Measurements from ENCODE around the gene SPP2. TPM values are rescaled to one million over a fixed set of nuclear protein-coding genes. Genes with fewer than 3 reads are reported as not detected.

SPP2 gene
- total RNA-seq, 2 experiments from 2014 or later: not detected

DNA sequence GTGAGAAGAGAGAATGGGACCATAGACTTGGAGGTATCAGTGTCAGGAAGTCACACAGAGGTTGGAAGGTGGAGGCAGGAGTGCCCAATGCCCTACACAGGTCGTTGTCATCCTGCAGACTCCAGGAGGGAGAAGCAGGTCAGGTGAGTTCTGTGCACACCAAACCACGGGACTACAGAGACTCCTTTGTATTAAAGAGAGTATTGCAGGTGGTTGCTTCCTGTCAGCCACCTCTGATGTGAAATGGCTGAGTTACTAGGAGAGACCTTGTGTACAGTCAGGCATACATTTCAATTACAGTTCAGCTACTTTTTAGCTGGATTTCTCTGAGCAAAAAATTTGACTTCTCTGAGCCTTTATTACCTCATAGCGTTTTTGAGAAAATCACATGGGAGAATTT is 51.6 kb downstream of the SPP2 start:
- intact Hi-C loops (cut with micrococcal nuclease): loop anchor here (5.0 kb wide), 1 partner anchor 125 kb away; no protein-coding TSS in a partner anchor
- no peak overlapping the region for H3K27ac Mint-ChIP-seq

GRCh38 chr2:234107861-234108260 is 57.4 kb downstream of the SPP2 start:
- Mint-ChIP-seq H3K4me1 (ENCODE audit: low read depth) (no peaks in the 10 kb centered on the region), H3K4me3 (no peak overlapping the region)
- intact Hi-C loops (cut with micrococcal nuclease): no loop called here

More for the DNA sequence above, 51.6 kb downstream of the SPP2 start:
- DNase-seq: peak; percentile 22
- Mint-ChIP-seq H3K27me3 (ENCODE audit: low read depth) (no peaks in the 10 kb centered on the region), H3K36me3 (ENCODE audit: low read depth) (no peaks in the 10 kb centered on the region), H3K4me3 (no peak overlapping the region), H3K9me3 (no peaks in the 10 kb centered on the region), H3K4me1 (ENCODE audit: low read depth) (peaks cover 21% of the 10 kb centered on the region)
- CTCF ChIA-PET: interaction anchor here (0.6 kb wide), 1 partner anchor 127 kb away, joined by 3 read pairs; no protein-coding TSS in a partner anchor

GRCh38 chr2:234109321-234109720 is 58.8 kb downstream of the SPP2 start:
- CTCF ChIA-PET: interaction anchor here (1.1 kb wide), 1 partner anchor 14 kb away, joined by 3 read pairs; no protein-coding TSS in a partner anchor
- Mint-ChIP-seq H3K27ac (no peak overlapping the region), H3K36me3 (ENCODE audit: low read depth) (no peaks in the 10 kb centered on the region), H3K9me3 (no peaks in the 10 kb centered on the region), H3K4me1 (ENCODE audit: low read depth) (no peaks in the 10 kb centered on the region), H3K27me3 (ENCODE audit: low read depth) (no peaks in the 10 kb centered on the region), H3K4me3 (no peak overlapping the region)
- intact Hi-C loops (cut with micrococcal nuclease): no loop called here
- DNase-seq: no peak

More at GRCh38 chr2:234107861-234108260, 57.4 kb downstream of the SPP2 start:
- H3K27me3 Mint-ChIP-seq (ENCODE audit: low read depth): no peaks in the 10 kb centered on the region
- CTCF ChIA-PET: no interaction called here
- H3K27ac Mint-ChIP-seq: no peak overlapping the region
- no peak for DNase-seq
- H3K36me3 Mint-ChIP-seq (ENCODE audit: low read depth): no peaks in the 10 kb centered on the region
- no peaks in the 10 kb centered on the region for H3K9me3 Mint-ChIP-seq

DNA sequence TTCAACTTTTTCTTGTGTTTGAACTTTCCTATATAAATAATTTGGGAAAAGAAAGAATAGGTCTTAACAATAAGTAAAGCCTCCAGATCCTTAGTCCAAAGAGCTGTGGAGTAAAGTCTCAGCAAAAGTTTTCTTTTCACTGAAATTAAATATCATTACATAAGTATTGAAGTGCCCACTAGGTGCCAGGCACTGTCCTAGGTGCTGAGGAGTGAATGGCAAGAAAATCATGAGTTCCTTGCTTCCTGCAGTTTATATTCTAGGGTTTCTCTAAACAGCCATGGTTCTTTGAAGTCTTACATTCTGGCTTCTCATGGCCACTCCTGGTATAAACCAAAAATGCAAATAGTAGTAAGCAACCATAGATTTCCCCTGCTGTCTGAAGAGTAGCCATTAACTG is 59.7 kb downstream of the SPP2 start:
- H3K36me3 Mint-ChIP-seq (ENCODE audit: low read depth): no peaks in the 10 kb centered on the region
- H3K9me3 Mint-ChIP-seq: no peaks in the 10 kb centered on the region
- no peak overlapping the region for H3K4me3 Mint-ChIP-seq
- no peaks in the 10 kb centered on the region for H3K4me1 Mint-ChIP-seq (ENCODE audit: low read depth)
- intact Hi-C loops (cut with micrococcal nuclease): no loop called here
- no peak for DNase-seq
- no peak overlapping the region for H3K27ac Mint-ChIP-seq
- no peaks in the 10 kb centered on the region for H3K27me3 Mint-ChIP-seq (ENCODE audit: low read depth)
- CTCF ChIA-PET: no interaction called here

- intact Hi-C loops (cut with micrococcal nuclease): no loop called here
- no peaks in the 10 kb centered on the region for H3K36me3 Mint-ChIP-seq (ENCODE audit: low read depth)
- CTCF ChIA-PET: no interaction called here
- no peak for DNase-seq
- H3K4me3 Mint-ChIP-seq: no peak overlapping the region
- no peaks in the 10 kb centered on the region for H3K4me1 Mint-ChIP-seq (ENCODE audit: low read depth)
- no peaks in the 10 kb centered on the region for H3K27me3 Mint-ChIP-seq (ENCODE audit: low read depth)
- H3K9me3 Mint-ChIP-seq: no peaks in the 10 kb centered on the region
- no peak overlapping the region for H3K27ac Mint-ChIP-seq
Observed at GRCh38 chr2:234111523-234111922, 61.0 kb downstream of the SPP2 start.

DNA sequence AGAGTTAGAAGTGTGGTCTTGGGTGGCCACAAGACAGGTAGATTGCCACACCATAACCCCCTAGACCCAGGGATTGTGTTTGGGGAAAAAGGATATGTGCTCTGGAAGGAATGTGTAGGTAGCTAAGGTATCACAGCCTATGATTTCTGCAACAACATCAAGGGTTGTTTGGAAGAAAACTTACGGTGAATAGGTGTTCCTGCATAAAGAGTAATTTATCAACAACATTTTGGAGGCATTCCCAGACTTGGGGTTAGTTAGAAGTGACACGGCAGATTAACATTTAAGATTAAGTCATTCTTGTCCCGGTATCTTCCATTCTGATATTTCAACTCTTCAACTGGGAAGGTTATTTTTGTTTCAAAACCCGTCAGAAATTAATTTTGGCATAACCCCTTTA is 65.5 kb downstream of the SPP2 start:
- Mint-ChIP-seq H3K27ac (no peak overlapping the region), H3K4me3 (no peak overlapping the region), H3K27me3 (ENCODE audit: low read depth) (no peaks in the 10 kb centered on the region), H3K9me3 (no peaks in the 10 kb centered on the region), H3K36me3 (ENCODE audit: low read depth) (no peaks in the 10 kb centered on the region), H3K4me1 (ENCODE audit: low read depth) (no peaks in the 10 kb centered on the region)
- DNase-seq: no peak
- intact Hi-C loops (cut with micrococcal nuclease): no loop called here
- CTCF ChIA-PET: no interaction called here

- intact Hi-C loops (cut with micrococcal nuclease): no loop called here
- no peaks in the 10 kb centered on the region for H3K9me3 Mint-ChIP-seq
- H3K4me1 Mint-ChIP-seq (ENCODE audit: low read depth): no peaks in the 10 kb centered on the region
- DNase-seq: no peak
- H3K27me3 Mint-ChIP-seq (ENCODE audit: low read depth): no peaks in the 10 kb centered on the region
- H3K36me3 Mint-ChIP-seq (ENCODE audit: low read depth): no peaks in the 10 kb centered on the region
- CTCF ChIA-PET: interaction anchor here (0.6 to 1.6 kb wide), 2 partner anchors 13 to 257 kb away, joined by 3 to 4 read pairs; no protein-coding TSS in a partner anchor
- no peak overlapping the region for H3K27ac Mint-ChIP-seq
- no peak overlapping the region for H3K4me3 Mint-ChIP-seq
Observed at GRCh38 chr2:234121999-234122398, 71.5 kb downstream of the SPP2 start.

DNA sequence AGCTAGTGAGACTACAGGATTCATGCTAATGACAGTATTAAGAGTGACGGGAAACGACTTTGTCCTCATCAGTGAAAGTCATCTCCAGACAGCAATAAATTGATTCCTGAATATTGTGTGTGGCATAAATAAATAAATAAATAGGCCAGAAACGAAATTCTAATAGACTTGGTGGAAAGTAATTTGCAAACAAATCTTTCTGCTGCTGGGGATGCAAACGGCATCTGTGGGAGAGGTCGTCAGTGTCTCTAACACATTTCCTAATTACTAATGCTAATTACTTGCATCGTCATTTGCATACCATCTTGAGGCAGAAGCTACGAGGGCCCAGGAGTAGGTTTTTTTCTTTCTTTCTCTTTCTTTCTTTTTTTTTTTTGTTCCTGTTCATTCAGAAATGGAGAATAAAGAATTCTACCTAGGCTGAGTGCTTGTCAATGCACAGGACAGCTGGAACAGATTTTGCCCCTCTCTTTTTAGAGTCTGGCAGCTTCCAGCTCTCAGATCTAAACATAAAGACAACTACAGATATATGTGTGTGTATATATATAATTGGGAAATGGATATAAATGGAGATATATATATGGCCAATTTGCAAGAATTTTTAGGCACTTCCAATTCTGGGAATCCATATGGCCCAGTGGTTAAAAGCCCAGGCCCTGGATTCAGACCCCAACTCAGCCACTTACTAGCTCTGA is 75.1 kb downstream of the SPP2 start:
- no peaks in the 10 kb centered on the region for H3K27me3 Mint-ChIP-seq (ENCODE audit: low read depth)
- DNase-seq: no peak
- H3K27ac Mint-ChIP-seq: no peak overlapping the region
- H3K4me1 Mint-ChIP-seq (ENCODE audit: low read depth): no peaks in the 10 kb centered on the region
- H3K36me3 Mint-ChIP-seq (ENCODE audit: low read depth): no peaks in the 10 kb centered on the region
- intact Hi-C loops (cut with micrococcal nuclease): no loop called here
- CTCF ChIA-PET: no interaction called here
- H3K9me3 Mint-ChIP-seq: no peaks in the 10 kb centered on the region
- no peak overlapping the region for H3K4me3 Mint-ChIP-seq

DNA sequence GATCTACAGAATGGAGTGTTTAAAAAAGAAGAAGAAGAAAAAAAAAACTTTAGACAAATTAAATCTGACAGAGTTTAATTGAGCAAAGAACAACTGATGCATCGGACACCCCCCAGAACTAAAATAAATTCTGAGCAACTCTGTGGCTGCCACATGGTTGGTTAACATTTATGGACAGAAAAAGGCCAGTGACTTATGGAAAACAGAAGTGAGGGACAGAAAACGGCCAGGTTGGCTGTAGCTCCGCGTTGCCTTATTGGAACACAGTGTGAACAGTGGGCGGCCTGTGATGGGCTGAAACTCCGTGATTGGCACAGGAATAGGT is 75.6 kb downstream of the SPP2 start:
- CTCF ChIA-PET: no interaction called here
- no peaks in the 10 kb centered on the region for H3K4me1 Mint-ChIP-seq (ENCODE audit: low read depth)
- H3K9me3 Mint-ChIP-seq: no peaks in the 10 kb centered on the region
- H3K27ac Mint-ChIP-seq: no peak overlapping the region
- no peak for DNase-seq
- intact Hi-C loops (cut with micrococcal nuclease): no loop called here
- H3K36me3 Mint-ChIP-seq (ENCODE audit: low read depth): no peaks in the 10 kb centered on the region
- H3K27me3 Mint-ChIP-seq (ENCODE audit: low read depth): no peaks in the 10 kb centered on the region
- no peak overlapping the region for H3K4me3 Mint-ChIP-seq

Other genes with a start within 250 kb of the SPP2 start
- gene HJURP, start 196.2 kb upstream of the SPP2 start, total RNA-seq: 100 to 1,000 TPM; 127 to 129 TPM
- not detected for gene TRPM8, start 133.3 kb upstream of the SPP2 start, total RNA-seq